Activated T-helper 1 cell treated with Interleukin-2 at 50 U/mL for 16 hours (primary cell): ENCODE measurements around the gene MATK.

ENCODE experiments used
- DNase-seq: peaks from one replicate; pipeline ENCODE4 v3.0.0-alpha.2; 2020; ENCODE audit warnings: low read depth

The MATK gene

GRCh38 chr19:3746371-3747056, 39.7 kb downstream of the MATK start:
- no peak for DNase-seq

DNA sequence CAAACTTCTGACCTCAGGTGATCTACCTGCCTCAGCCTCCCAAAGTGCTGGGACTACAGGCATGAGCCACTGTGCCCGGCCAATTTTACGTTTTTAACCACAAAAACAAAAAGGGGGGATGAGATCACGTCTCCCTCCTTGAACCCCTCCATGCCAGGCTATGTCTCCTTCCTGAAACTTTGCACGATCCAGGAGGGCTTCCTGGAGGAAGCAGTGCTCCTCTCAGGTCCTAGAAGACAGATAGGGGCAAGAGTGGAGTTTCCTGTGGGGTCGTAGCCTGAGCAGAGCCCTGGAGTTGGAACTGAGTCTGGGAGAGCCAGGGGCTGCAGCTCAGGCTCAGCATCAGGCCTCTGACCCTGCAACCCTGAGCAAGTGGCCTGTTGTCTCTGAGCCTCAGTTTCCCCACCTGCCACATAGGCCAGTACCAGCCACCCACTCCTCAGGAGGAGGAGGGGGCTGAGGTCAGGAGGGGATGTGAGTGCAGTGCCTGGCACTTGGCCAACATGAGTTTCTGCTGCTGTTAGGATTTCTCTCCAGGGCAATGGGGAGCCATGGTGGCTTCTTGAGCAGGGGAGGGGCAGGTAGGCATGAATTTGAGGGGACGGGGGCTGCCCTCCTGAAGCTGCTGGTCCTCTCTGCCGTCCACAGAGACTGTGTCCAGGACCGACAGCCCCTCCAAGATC, 40.7 kb downstream of the MATK start:
- no peak for DNase-seq

GRCh38 chr19:3743486-3743885, 42.7 kb downstream of the MATK start:
- no peak for DNase-seq

GRCh38 chr19:3740431-3740830, 45.8 kb downstream of the MATK start:
- DNase-seq = no peak

DNA sequence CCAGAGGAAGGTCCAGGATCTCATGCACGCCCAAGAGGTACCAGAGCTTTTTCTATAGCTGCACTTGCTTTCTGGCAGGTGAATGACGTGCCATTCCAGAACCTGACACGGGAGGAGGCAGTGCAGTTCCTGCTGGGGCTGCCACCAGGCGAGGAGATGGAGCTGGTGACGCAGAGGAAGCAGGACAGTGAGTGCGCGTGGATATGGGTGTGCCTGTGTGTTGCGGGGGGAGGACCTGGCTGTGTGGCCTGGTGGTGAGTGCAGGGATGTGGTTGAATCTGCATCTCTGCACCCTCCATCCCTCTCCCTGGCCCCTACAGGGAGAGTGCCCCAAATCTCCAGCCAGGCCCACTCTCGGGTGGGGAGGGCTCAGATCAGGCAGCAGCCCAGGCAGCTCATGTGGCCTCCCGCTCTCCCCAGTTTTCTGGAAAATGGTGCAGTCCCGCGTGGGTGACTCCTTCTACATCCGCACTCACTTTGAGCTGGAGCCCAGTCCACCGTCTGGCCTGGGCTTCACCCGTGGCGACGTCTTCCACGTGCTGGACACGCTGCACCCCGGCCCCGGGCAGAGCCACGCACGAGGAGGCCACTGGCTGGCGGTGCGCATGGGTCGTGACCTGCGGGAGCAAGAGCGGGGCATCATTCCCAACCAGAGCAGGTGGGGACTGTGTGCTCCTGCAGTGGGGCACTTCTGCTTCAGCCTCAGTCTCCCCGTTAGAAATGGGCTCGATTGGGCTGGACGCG, 47.5 kb downstream of the MATK start:
- no peak for DNase-seq

DNA sequence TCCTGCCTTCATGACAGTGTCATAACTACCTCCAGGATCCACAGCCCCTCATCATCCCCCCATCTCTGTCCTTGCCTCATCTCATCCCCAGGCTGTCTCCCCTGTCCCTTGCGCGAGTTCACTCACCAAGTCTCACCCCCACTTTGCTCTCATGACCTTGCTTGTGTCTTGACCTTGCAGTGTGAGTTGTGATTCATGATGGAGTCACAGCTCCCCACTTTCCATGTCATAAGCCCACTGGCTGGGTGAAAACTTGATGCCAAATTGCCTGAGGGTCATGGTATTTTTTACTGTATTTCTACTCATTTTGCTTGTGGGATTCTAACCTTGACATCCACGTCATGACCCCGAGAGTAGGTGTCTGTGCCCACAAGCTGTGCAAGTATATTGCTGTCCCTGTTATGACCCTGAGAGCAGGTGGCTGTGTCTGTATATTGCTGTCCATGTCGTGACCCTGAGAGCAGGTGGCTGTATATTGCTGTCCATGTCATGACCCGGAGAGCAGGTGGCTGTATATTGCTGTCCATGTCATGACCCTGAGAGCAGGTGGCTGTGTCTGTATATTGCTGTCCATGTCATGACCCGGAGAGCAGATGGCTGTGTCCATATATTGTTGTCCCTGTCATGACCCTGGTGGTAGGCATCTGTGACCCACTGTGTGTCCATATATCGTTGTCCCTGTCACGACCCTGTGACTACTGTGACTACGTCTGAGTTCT, 48.5 kb downstream of the MATK start:
- no peak for DNase-seq

GRCh38 chr19:3736106-3736724, 50.0 kb downstream of the MATK start:
- no peak for DNase-seq

GRCh38 chr19:3734310-3734600, 51.9 kb downstream of the MATK start:
- DNase-seq = no peak

GRCh38 chr19:3733549-3734309, 52.5 kb downstream of the MATK start:
- DNase-seq = no peak

DNA sequence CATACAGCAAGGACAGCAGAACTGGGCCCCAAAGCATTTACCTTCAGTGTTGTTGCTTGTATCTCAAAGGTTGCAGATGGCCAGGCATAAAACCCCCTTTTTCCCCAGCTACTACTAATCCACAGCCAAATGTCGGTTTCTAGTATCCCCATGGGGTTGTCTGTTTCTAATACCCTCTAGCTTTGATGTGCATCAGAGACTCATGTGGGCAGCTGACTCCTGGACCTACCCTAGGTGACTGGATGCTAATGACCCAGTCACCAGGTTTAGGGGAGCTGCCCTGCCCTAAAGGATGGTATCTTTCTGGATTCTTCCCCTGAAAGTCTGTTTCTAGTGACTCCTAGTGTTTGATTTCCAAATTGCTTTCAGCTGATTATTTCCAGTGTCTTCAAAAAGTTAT, 54.1 kb downstream of the MATK start:
- DNase-seq = no peak

DNA sequence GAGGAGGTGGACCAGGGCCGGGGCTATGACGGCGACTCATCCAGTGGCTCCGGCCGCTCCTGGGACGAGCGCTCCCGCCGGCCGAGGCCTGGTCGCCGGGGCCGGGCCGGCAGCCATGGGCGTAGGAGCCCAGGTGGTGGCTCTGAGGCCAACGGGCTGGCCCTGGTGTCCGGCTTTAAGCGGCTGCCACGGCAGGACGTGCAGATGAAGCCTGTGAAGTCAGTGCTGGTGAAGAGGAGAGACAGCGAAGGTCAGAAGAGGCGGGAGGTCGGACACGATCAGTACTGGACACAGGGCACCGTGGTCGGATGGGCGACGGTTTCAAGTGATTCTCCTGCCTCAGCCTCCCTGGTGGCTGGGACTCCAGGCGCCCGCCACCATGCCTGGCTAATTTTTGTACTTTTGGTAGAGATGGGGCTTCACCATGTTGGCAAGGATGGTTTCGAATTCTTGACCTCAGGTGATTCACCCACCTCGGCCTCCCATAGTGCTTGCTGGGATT, 55.7 kb downstream of the MATK start:
- no peak for DNase-seq
